NCI-H524 (cell line): ENCODE results near the gene TMEM243.
A peak's percentile ranks its signal among the peaks of the same experiment; 100 is the strongest.
"Not testable (repeated sequence)": the region's sequence is repeated elsewhere in the genome, so short reads cannot be mapped to it uniquely, and the experiment has no call there.

Source experiments
- DNase-seq, 2 experiments: peaks; one replicate each; lab custom pipeline; 2025; lab: John Stamatoyannopoulos, UW

Gene TMEM243, protein sequence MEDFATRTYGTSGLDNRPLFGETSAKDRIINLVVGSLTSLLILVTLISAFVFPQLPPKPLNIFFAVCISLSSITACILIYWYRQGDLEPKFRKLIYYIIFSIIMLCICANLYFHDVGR

DNA sequence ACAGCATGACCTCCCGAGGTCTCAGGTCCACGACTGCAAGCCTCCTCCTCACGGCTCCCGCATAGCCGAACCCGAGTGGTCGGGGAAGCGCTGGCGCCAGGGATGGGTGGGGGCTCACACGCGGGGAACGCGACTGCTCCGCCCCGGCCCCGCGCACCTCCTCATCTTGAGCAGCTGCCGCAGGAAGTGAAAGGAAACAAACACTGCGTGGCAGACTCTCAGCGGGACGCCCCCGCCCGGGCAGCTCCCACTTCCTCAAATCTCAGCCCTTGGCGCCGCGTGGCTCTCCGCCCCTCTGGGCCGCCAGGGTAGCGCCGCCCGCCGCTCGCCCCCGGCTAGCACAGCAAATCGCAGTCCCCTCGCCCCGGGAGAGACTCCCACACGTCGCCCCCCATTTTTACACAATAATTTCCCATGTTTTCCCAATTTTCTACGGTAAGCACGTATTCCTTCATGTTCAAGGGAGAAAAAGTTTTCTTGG is at the start of gene TMEM243:
TMEM243 (minus strand) TSS at position 188 of the 481 bp plus-strand sequence. CDS start 229 bp downstream, outside the sequence.
- DNase-seq, result peak in 1 of 2 experiments; percentile 47

DNA sequence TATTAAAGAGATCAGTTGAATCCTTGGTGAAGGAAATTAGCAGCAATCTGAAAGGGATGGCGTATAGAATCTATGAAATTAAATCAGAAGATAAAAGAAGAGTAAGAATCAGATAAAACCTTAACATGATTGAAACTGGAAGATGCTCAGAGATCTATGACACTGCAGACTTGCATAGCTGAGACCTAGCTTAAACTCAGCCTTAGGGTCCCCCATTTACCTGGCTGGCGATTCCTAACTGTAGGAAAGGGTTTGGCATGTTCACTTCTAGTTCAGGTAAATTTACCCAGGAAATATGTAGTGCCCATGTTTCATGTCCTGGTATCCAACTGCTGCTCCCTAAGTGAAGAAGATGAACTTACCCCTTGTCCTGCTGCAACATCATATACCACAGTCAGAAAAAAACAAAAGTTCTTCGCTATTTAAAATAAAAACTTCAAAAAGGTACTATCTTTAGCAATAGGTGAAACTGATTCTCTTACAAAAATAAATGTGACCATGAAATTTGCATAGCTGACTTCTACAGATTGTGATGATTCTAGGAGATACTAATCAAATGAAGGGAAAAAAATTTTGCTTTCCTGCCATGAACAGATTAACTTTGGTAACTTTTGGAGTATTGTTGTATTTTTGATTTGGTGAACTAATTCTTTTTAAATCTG is 47.8 kb upstream of the TMEM243 start:
- no peak for DNase-seq

DNA sequence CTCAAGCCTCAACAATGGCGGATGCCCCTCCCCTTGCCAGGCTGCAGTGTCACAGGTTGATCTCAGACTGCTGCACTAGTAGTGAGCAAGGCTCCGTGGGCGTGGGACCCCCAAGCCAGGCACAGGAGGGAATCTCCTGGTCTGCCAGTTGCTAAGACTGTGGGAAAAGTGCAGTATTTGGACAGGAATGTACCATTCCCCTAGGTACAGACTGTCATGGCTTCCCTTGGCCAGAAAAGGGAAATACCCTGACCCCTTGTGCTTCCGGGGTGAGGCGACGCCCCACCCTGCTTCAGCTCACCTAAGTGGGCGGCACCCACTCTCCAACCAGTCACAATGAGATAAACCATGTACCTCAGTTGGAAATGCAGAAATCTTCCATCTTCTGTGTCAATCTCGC is 44.0 kb upstream of the TMEM243 start:
- no peak for DNase-seq

DNA sequence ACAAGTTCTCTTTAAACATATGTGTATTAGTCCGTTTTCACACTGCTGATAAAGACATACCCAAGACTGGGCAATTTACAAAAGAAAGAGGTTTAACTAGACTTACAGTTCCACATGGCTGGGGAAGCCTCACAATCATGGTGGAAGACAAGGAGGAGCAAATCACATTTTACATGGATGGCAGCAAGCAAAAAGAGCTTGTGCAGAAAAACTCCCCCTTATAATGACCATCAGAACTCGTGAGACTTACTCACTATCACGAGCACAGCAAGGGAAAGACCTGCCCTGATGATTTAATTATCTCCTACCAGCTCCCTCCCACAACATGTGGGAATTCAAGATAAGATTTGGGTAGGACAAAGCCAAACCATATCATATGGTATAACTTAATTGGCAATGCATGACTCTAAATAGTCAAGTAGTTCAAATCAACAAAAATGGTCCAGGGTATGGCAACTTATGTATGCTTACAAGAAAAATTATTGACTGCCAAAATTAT is 34.1 kb upstream of the TMEM243 start:
- DNase-seq, result no peak

DNA sequence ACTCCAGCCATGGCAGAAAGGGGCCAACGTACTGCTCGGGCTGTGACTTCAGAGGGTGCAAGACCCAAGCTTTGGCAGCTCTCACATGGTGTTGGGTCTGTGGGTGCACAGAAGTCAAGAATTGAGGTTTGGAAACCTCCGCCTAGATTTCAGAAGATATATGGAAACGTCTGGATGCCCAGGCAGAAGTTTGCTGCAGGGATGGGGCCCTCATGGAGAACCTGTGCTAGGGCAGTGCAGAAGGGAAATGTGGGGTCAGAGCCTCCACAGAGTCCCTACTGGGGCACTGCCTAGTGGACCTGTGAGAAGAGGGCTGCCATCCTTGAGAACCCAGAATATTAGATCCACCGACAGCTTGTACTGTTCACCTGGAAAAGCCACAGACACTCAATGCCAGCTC is 26.1 kb upstream of the TMEM243 start:
- not testable (repeated sequence) for DNase-seq

DNA sequence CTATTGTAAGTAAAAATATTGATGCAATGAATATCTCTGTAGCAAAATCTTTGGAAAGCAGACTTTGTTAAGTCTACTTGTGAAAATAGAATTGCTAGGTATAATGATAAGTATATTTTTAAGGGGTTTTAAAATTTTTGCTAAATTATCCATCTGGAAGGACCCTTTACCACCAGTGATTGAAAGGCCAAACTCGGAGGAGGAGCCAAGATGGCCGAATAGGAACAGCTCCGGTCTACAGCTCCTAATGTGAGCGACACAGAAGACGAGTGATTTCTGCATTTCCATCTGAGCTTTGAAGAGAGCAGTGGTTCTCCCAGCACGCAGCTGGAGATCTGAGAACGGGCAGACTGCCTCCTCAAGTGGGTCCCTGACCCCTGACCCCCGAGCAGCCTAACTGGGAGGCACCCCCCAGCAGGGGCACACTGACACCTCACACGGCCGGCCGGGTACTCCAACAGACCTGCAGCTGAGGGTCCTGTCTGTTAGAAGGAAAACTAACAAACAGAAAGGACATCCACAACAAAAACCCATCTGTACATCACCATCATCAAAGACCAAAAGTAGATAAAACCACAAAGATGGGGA is 19.0 kb upstream of the TMEM243 start:
- not testable (repeated sequence) for DNase-seq

DNA sequence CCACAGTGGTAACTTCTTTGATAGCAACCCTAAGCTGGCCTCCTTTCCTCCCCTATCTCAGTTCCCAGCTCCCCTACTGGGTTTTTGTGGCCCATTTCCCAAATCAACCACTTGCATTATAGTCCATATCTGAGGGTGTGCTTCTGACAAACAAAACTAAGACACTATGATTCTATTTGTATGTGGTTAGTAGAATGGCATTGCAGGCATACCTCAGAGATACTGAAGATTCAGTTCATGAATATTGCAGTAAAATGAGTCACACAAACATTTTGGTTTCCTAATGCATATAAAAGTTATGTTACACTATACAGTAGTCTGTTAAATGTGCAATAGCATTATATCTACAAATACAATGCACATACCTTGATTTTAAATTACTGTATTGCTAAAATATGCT is 15.4 kb upstream of the TMEM243 start:
- no peak for DNase-seq

DNA sequence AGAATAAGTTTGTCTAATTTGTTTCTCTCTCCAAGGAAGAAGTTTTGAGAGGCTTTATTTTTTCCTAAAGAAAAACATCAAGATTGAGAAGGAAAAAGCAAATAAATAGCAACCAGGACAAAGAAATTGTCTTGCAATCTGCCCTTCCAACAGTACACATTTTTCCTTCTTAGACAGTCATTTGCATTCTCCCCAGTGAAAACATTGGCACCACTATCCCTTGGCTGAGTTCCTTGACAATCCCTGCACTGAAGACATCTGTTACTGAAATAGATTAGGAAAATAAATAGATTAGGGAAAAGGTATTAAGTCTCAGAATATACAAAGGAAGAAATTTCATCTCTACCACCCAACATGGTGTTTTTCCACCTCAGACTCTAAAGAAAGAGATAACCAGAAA is 12.2 kb upstream of the TMEM243 start:
- peak; percentile 73 to 85 for DNase-seq

DNA sequence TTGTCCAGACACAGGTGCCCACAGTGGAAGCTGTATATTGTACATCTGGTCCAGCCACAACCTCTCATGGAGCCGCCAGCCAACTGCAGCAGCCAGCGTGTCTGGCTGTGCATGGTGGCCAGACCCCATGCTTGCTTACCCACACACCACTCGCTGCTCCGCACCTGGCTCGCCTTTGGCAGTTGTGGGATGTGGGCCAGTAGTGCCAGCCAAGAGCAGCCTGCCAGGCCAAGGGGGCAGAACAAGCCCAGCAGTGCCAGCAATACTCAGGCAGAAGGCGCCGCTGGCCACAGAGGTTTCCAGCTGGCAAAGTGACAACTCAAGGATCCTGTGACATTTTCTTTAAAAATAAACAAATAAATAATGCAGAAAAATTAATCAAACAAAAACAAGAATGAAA is 11.7 kb upstream of the TMEM243 start:
- DNase-seq, result peak in 1 of 2 experiments; percentile 48

DNA sequence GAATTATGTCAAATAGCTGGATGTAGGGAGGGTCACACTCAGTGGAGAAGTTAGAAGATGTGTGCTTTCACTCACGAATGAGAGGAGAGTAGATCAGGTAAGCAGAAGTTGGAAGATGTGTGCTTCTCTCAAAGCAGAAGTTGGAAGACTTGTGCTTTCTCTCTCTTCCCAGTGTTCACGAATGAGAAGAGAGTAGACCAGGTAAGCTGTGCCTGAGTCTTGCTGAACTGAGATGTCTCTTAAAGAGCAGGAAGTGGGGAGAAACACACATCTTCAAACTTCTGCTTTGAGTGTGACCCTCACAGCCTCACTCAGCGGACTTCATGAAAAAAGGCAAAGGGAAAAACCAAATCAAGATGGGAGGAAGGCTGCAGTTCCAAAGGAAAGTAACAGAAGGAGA is 7.0 kb upstream of the TMEM243 start:
- no peak for DNase-seq

DNA sequence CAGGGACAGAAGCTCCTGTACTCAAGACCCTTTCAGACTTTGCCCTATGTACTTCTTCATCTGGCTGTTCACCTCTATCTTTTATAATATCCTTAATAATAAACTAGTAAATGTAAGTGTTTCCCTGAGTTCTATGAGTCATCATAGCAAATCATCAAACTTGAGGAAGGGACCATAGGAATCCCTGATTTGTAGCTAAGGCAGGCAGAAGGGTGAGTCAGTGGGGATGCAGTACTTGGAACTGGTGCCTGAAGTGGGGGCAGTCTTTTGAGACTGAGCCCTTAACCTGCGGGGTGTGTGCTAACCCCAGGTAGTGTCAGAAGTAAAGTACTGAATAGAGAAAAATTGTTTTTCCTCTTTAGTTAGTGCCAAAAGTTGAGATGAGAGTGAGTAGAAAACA is 6.2 kb upstream of the TMEM243 start:
- no peak for DNase-seq

DNA sequence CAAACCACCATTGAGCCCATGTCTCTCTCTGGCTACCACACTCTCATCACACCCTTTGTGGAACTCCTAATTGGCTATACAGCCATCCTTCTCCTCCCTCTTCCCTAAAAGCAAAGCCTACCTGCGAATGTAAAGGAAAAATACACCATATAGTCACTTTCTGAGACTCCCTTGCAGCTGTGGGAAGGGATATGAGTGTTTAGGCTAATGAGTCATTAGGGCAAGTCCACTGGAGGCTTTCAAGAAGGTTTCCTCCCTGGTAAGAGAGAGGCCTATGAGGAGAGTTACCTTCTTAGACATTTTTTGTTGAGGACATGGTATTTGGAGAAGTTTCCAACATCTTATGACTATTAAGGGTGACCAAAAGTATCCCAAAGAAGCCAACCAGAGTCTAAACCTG is 4.1 kb upstream of the TMEM243 start:
- no peak for DNase-seq

DNA sequence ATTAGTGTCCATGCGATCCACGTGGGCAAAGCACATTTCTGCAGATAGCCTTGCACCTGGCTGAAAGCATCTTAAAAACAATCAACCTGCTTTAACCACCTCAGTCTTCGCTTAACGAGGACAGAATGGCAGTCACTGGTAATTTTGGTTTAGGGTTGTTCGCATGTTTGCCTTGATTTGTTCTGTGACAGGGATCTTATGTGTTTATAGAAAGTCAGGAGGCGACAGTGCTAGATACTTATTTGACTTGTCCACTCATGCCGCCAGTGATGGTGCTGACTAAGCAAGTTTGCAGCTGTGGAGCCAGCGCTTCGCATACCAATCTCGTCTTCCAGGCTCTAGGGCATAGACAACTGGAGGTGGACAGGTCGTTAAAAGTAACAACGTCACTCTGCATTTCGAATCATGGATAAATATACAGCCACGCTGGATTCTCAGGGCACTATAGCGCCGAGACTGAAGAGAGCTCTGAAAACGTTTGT is 1.2 kb upstream of the TMEM243 start:
- DNase-seq, result peak in 1 of 2 experiments; percentile 58

DNA sequence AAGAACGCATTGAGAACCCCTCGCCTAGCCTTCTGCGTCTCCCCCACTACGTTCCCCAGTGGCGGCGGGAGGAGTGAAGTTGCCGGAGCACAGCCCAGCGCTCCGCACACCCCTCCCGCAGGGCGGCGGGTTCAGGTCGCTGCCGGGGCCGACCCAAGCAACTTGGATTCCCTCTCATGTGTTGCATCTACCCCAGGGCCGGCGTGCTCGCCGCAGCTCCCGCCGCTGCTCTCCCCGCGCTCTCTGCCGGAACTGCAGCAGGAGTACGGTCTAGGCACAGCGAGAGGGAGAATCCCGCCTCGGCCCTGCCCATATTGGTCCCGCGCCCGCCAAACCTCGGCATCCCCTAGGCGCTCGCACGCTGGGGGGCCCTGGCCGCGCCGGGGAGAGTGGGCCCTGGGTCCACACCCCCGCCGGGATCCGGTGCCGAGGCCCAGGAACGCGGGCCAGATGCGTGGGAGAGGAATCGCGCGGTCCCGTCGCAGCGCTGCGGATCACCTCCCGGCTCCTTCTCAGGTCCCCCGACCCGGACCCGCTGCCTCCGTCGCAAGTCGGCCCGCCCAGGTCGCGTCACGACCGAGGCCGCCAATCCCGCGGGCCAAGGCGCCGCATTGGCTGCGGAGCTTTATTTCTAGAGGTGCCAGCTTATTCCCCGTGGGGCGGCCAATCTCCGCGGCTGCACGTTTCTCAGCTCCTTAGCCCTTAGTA is 648 bp upstream of the TMEM243 start:
- peak; percentile 87 to 94 for DNase-seq

DNA sequence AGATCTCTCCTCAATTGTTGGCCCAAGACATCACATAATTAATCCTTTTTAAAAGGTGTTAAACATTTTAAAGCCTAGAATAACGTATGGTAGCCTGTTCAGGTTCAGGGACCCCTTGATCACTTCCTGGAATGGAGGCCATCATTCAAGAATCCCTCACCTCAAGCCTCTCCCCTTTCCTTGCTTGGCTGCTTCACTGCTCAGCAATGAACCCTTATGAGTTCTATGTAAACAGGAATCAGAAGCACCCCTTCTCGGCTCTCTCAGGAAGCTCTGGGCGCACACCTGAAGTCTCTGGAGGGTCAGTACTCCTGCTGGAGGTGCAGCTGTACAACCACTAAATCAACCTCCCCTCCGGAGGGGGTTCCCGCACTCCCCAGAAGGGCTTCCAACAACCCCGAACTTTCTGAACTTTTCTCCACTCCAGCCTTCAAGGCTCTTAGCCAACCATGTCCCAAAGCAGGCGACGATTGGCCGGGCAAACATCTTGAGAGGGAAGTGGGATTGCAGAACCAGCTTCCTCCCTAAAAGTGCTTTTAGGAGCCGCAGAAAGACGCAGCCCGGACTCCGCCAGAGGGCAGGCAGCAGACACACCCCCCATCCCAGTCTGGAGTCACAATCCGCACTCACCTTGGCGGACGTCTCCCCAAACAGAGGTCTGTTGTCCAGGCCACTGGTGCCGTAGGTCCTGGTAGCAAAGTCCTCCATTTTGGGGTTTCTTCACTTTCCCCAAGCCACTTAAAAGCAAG is 562 bp downstream of the TMEM243 start:
- no peak for DNase-seq

DNA sequence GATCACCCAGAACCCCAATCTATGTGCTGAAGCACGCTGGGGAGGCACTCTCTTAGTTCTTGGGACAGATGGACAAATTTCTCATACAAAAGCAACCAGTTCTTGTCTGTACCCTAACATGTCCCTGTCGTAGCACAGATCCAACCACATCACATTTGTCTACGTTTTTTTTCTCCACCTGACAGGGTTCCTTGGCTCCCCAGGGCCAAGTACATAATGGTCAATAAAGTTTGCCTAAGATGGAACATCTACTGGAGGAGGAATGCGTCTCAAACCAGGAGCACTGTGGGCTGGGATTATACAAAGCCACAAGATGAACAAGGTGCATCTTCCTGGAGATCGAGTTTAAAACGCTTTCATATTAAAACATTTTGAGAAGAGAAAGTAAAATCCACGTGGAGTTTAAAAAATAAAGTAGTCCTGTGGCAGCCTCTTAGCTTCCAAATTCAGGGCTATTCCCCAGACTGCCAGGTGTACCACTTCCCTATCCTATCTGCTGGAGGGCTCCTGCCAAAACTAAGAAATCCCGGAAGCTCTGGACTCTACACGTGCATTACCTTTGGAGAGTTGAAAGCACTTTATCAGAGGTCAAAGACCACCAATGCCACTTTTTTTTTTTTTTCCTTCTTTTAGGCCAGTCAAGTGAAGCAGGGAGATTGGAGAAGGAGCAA is 1.4 kb downstream of the TMEM243 start:
- DNase-seq, result no peak

DNA sequence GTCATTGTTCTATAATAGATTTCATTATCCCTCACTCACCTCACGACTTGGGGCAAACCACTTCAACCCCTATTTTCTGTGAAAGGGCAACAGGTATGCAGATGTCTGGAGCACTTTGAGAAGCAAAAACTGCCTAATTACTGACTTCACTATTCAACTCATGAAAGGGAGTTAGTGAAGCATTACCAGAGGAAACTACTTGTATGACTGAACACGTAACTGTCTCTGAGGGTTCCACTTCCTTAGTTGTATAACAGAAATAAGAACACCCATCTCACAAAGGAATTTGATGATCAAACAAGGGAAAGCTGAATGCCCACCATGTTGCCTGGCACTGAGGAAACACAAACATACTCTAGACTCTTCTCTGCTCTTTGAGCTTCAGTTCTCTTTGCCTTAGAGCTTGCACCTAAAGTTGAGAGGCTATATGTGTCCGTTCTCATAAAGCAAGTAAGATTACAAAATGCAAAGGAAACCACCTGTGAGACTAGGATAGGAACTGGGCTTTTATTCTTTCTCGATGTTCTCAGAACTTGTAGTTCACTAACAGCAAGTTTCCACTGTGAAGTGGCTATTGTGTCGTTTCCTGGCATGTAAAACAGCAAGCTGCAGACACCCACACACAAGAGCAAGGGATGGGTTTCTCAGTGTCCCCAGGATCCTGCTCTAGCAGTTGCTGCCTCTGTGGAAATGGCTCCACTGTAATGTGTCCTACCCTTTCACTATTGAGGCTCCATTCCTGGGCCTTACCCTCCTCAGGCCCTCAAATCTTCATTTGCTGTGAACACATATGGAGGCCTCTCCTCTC is 2.6 kb downstream of the TMEM243 start:
- DNase-seq, result no peak

DNA sequence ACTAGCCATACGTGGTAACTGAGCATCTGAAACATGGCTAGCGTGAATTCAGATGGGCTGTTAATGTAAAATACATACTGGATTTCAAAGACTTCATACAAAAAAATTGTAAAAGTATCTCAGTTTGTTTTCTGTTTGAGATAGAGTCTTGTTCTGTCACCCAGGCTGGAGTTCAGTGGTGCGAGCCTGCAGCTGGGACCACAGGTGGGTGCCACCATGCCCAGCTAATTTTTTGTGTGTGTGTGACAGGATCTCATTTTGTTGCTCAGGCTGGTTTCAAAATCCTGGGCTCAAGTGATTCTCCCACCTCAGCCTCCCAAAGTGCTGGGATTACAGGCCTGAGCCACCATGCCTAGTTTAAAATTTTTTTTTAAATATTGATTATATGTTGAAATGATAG is 4.5 kb downstream of the TMEM243 start:
- DNase-seq, result no peak

DNA sequence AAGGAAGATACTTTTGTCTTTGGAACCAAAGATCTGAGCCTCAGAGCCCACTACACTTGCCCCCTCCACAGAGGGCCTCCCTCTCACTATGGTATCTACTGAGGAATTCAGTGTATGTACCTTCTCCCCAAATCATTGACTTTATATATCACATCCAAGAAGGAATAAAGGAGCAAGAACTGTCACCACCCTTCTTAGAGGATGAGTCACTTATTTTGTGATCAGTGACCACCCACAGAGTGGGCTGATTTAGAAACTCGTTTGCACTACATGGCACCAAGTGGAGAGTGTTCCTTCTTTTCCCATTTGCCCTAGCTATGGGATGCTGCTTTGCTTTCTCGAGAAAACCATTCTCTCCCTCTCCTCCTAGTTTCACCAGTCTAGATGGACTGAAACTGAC is 5.7 kb downstream of the TMEM243 start:
- DNase-seq, result no peak

DNA sequence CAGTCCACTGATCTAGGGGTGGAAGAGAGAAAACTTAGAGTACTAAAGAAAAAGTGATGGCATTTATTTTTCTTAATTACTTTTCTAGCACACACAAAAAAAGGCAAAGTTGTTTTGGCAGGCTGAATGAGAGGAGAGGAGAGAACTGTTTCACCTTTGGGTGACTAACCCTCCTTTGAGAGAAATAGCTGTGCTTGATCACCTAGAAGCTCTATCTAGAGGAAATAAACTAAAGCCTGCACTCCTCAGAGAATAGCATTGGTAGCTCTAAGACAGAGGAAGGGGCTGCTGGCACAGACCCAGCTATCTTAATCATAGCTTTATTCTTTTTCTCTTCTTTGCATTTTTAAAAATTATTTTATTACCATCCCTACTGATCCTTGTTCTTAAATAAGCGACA is 6.3 kb downstream of the TMEM243 start:
- DNase-seq, result no peak
